Right ventricle myocardium superior (tissue), 1 donor: ENCODE data around the gene RIC3. TPM values are rescaled to one million over a fixed set of nuclear protein-coding genes. Genes with fewer than 3 reads are reported as not detected.

Experiments
- ATAC-seq: fragments of 200-7000 bp; cut with Tn5 transposase; one replicate; pipeline ENCODE4 v1.9.1; 2020; ENCODE audit warnings: mild to moderate bottlenecking; ENCODE audit not compliant: poor library complexity
- DNase-seq: peaks from one replicate; pipeline ENCODE4 v3.0.0-alpha.2; 2020
- intact Hi-C: fragments of 100-400 bp; cut with DNase I; formaldehyde crosslinking; loops from one replicate; pipeline ENCODE4 v1.11.2; 2022
- total RNA-seq: library from RNA; stranded (reverse); fragmentation: NEBNext Ultra II Directional; extraction: Animal tissue kit (Norgen Biotek cat#: 25700); gene quantifications from one replicate; pipeline ENCODE4 v1.2.1, GENCODE V29; 2021
- donor health status: DM: no; HTN: yes; CAD: no; lungs with severe emphysema.

The RIC3 gene
- total RNA-seq, 1 donor from 2014 or later: 11.1 TPM

- DNase-seq: no peak
- intact Hi-C loops: no loop called here
- ATAC-seq: no peak
These were observed 60.4 kb downstream of the RIC3 start for GRCh38 chr11:8108421-8108820.

GRCh38 chr11:8107642-8108041 is 61.2 kb downstream of the RIC3 start:
- DNase-seq (no peak), ATAC-seq (no peak)
- intact Hi-C loops: no loop called here

- DNase-seq: no peak
- intact Hi-C loops: no loop called here
- peak; percentile 92 for ATAC-seq
These were observed 62.1 kb downstream of the RIC3 start for GRCh38 chr11:8106679-8107078.

GRCh38 chr11:8105666-8106065 is 63.2 kb downstream of the RIC3 start:
- DNase-seq (no peak), ATAC-seq (peak; percentile 63)
- intact Hi-C loops: no loop called here

- intact Hi-C loops: no loop called here
- DNase-seq: no peak
- ATAC-seq: no peak
These were observed 63.7 kb downstream of the RIC3 start for GRCh38 chr11:8105133-8105532.

- no peak for DNase-seq
- intact Hi-C loops: no loop called here
- no peak for ATAC-seq
These were observed 64.9 kb downstream of the RIC3 start for GRCh38 chr11:8103909-8104308.

GRCh38 chr11:8102965-8103364 is 65.9 kb downstream of the RIC3 start:
- DNase-seq (no peak), ATAC-seq (no peak)
- intact Hi-C loops: no loop called here

GRCh38 chr11:8102296-8102915 is 66.4 kb downstream of the RIC3 start:
- DNase-seq (no peak), ATAC-seq (no peak)
- intact Hi-C loops: no loop called here

- intact Hi-C loops: no loop called here
- ATAC-seq (no peak), DNase-seq (no peak)
These were observed 67.4 kb downstream of the RIC3 start for GRCh38 chr11:8101421-8101820.

- intact Hi-C loops: no loop called here
- no peak for DNase-seq
These were observed 68.2 kb downstream of the RIC3 start for GRCh38 chr11:8100605-8101004.

GRCh38 chr11:8100158-8100557 is 68.7 kb downstream of the RIC3 start:
- no peak for DNase-seq
- intact Hi-C loops: no loop called here

More at GRCh38 chr11:8100605-8101004, 68.2 kb downstream of the RIC3 start:
- ATAC-seq: no peak

GRCh38 chr11:8099291-8099899 is 69.4 kb downstream of the RIC3 start:
- intact Hi-C loops: loop anchor here (2.0 kb wide), 1 partner anchor 93 kb away; no protein-coding TSS in a partner anchor
- ATAC-seq (peak; percentile 67), DNase-seq (peak; percentile 85)

More at GRCh38 chr11:8100158-8100557, 68.7 kb downstream of the RIC3 start:
- ATAC-seq: no peak

- intact Hi-C loops: loop anchor here (2.0 kb wide), 1 partner anchor 92 kb away; no protein-coding TSS in a partner anchor
- ATAC-seq: no peak
- no peak for DNase-seq
These were observed 69.9 kb downstream of the RIC3 start for GRCh38 chr11:8098879-8099278.

- intact Hi-C loops: loop anchor here (2.0 kb wide), 1 partner anchor 92 kb away; no protein-coding TSS in a partner anchor
- ATAC-seq (no peak), DNase-seq (no peak)
These were observed 70.5 kb downstream of the RIC3 start for GRCh38 chr11:8098361-8098760.

- ATAC-seq: no peak
- intact Hi-C loops: loop anchor here (2.0 kb wide), 1 partner anchor 91 kb away; no protein-coding TSS in a partner anchor
- no peak for DNase-seq
These were observed 70.9 kb downstream of the RIC3 start for GRCh38 chr11:8097926-8098325.

GRCh38 chr11:8097468-8097867 is 71.4 kb downstream of the RIC3 start:
- DNase-seq (no peak), ATAC-seq (no peak)
- intact Hi-C loops: no loop called here

GRCh38 chr11:8097062-8097461 is 71.8 kb downstream of the RIC3 start:
- intact Hi-C loops: no loop called here
- no peak for ATAC-seq
- DNase-seq: no peak

GRCh38 chr11:8096575-8096974 is 72.2 kb downstream of the RIC3 start:
- DNase-seq (no peak), ATAC-seq (no peak)
- intact Hi-C loops: no loop called here

GRCh38 chr11:8095806-8096522 is 72.9 kb downstream of the RIC3 start:
- DNase-seq (no peak), ATAC-seq (no peak)
- intact Hi-C loops: no loop called here

GRCh38 chr11:8095371-8095770 is 73.5 kb downstream of the RIC3 start:
- DNase-seq (no peak), ATAC-seq (no peak)
- intact Hi-C loops: no loop called here
